A549 (cell line): ENCODE results near the gene TPM1.

Experiments used
- CTCF ChIP-seq: fragments of >200 bp; sonication (Bioruptor Twin); formaldehyde crosslinking; IDR thresholded peaks from 3 replicates; pipeline ENCODE4 v1.5.1; 2016
- REST ChIP-seq: fragments of 200-600 bp; sonication (generic); IDR thresholded peaks from 2 replicates; pipeline ENCODE4 v1.6.1; 2016; ENCODE audit warnings: antibody characterized with exemption, mild to moderate bottlenecking, moderate library complexity

- TF ChIP-seq REST (no peak), CTCF (no peak)
Observed at GRCh38 chr15:62993066-62993465, 49.5 kb upstream of the TPM1 start.
